Astrocyte of the spinal cord (primary cell): ENCODE measurements around the gene IQCK.

ENCODE experiments used
- DNase-seq: peaks from one replicate; pipeline ENCODE4 v3.0.0; 2011; ENCODE audit warnings: low read depth, low spot score
- H3K4me3 ChIP-seq: 2 replicates; pipeline ENCODE4 v1.5.1; 2011; ENCODE audit warnings: low read depth, mild to moderate bottlenecking, low read length, moderate library complexity
- CTCF ChIP-seq: IDR thresholded peaks from 2 replicates; pipeline ENCODE4 v1.5.1; 2012; ENCODE audit warnings: low read depth, mild to moderate bottlenecking, low read length, inconsistent platforms
- in situ Hi-C: cut with HindIII; loops from 2 replicates; pipeline ENCODE4 v1.10.0; 2017; ENCODE audit warnings: low sequenced_read_pairs

Gene IQCK

GRCh38 chr16:19853132-19853741 is 135.2 kb downstream of the IQCK start:
- no peak for DNase-seq
- in situ Hi-C loops = no loop called here
- H3K4me3 ChIP-seq = no peak overlapping the region
- no peak for TF ChIP-seq CTCF

DNA sequence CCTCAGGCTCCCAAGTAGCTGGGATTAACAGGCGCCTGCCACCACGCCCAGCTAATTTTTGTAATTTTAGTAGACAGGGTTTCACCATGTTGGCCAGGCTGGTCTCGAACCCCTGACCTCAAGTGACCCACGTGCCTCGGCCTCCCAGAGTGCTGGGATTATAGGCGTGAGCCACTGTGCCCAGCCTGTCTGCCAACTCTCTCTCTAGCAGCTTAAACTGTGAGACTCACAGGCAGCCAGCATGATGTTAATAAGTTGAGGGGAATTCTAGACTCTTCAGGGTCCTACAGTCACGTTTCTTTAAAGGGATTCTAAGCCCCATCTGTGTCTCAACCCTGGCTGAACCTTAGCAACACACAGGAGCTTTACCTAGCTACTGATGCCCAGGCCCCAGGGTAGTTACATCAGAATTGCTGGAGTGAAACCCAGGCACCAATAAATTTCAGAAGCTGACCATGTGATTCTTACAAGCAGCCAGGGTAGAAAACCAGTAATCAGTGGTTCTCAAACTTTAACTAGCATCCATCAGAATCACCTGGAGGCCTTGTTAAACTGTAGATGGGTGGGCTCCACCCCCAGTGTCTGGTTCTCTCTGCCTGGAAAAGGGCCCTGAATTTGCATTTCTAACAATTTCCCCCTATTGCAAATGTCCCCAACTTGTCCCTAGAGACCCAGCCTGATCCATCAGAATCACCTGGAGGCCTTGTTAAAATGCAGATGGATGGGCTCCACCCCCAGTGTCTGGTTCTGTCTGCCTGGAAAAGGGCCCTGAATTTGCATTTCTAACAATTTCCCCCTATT is 135.9 kb downstream of the IQCK start:
- TF ChIP-seq CTCF = no peak
- in situ Hi-C loops = no loop called here

GRCh38 chr16:19854543-19854876 is 136.4 kb downstream of the IQCK start:
- in situ Hi-C loops = no loop called here
- H3K4me3 ChIP-seq = no peak overlapping the region
- no peak for TF ChIP-seq CTCF
- no peak for DNase-seq

More for the DNA sequence above, 135.9 kb downstream of the IQCK start:
- H3K4me3 ChIP-seq = no peak overlapping the region
- DNase-seq = no peak

DNA sequence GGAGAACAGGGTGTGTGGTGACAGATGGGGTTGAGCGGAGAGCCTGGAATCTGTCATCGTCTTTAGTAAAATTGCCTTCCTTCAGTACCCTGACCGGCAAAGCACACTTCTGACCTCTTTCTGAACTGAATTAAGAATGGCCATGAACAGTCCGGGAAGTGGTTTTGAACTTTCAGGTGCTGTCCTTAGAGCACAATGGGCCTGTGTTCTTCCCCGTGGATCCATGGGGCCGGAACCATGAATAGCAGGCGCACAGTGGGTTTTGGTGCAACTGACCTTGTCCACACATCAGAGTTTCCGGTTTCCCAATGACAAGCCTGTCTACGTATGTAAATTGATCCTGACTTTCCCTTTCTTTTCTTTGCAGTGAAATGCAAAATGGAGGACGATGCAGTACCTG is 138.0 kb downstream of the IQCK start:
- in situ Hi-C loops = no loop called here
- DNase-seq = no peak
- no peak for TF ChIP-seq CTCF
- H3K4me3 ChIP-seq = no peak overlapping the region

DNA sequence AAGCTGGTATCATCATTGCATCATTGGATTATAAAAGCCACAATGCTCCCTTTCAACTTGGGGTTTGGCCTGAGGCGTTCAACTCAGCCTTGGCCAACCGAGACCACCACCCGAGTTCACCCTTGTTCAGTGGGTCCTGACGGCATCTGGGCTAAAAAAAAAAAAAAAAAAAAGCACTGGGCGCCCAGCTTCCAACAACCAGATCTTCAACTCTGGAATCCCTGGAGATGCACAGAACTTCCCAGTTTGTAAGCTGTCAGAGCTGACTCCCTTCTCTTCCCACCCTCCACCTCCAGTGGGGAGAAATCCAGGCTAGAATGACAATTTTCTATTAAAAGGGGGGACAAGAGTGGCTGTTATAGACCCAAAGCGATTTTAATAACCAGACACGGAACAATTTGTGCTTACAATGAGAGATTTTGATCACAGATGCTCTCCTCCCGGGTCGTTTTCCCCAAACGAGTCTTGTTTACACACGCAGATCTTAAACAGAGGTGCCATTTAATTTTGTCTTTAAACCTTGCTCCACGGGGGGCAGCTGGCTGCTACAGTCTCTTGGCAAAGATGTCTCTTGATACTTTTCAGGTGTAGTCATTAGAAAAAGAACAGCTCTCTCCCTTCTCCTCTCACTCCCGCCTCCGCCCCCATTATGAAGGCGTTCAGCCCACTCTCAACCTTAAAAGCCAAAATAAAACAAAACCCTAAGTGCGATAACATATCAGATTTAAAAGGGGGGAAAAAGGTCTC is 139.7 kb downstream of the IQCK start:
- no peak for DNase-seq
- H3K4me3 ChIP-seq = no peak overlapping the region
- in situ Hi-C loops = no loop called here
- no peak for TF ChIP-seq CTCF

DNA sequence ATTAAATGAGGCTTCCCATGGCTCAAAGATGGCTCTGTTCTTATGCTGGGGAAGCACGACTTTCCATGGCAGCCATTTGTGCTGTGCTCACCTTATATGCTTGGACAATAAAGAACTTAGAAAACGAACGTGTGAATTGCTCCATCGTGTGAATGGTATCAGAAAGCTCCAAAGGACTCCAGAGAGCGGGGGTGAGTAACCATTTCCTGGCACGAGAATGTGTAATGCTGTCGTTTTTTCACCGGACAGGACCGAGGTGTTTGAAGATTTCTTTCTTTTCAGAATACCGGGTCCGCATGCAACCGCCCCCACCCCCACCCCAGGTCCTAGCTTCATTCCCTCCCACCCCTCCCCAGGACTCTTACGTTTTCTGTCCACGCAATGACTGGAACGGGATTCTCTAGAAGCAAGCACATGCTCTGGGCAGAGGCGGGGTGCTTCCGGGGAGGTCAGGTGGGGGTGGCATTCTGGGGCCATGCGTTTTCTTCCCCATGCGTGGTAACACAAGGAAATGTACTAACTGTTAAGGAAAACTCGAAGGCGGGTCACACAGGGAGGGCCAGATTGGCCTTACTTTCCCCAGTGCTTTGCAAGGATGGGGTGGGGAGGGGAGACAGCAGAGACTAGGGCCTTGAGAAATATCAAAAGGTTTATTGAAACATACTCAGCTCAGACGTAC is 140.4 kb downstream of the IQCK start:
- TF ChIP-seq CTCF = no peak
- peak; percentile 39 for DNase-seq
- in situ Hi-C loops = no loop called here
- no peak overlapping the region for H3K4me3 ChIP-seq
